H1 (cell line): ENCODE results near the gene ARFGEF3. TPM values are rescaled to one million over a fixed set of nuclear protein-coding genes. Genes with fewer than 3 reads are reported as not detected.

Source experiments
- CTCF ChIA-PET: fragments of 300-600 bp; sonication (Branson Sonifier 250); formaldehyde crosslinking; loops from one replicate; lab custom pipeline; 2021; ENCODE audit not compliant: partially characterized antibody; lab: Charles Lee
- POLR2A ChIA-PET: fragments of 300-600 bp; sonication (Branson Sonifier 250); formaldehyde crosslinking; loops from one replicate; lab custom pipeline; 2021; ENCODE audit warnings: inconsistent platforms; ENCODE audit not compliant: partially characterized antibody; lab: Charles Lee
- DNase-seq, 2 experiments: peaks; one replicate each; pipeline versions ENCODE4 v3.0.0 to v3.0.0-alpha.2; 2010 to 2022; ENCODE audit warnings: low spot score in 2 of 2, low read depth in 1 of 2, mixed read lengths in 1 of 2
- FAIRE-seq: peaks from 2 replicates; lab custom pipeline; 2011; peaks lifted over from hg19 to GRCh38; lab: Jason Lieb, UNC
- H2AFZ ChIP-seq: 2 replicates; pipeline ENCODE4 v1.8.1; 2012; ENCODE audit warnings: low read length, inconsistent platforms
- H2AK5ac ChIP-seq: 2 replicates; pipeline ENCODE4 v1.6.1; 2013; ENCODE audit warnings: low read depth, low read length
- H2BK120ac ChIP-seq: replicated peaks from 2 replicates; pipeline ENCODE3; 2013; ENCODE audit warnings: low read depth, low read length, inconsistent platforms
- H2BK12ac ChIP-seq: 2 replicates; pipeline ENCODE4 v1.6.1; 2013; ENCODE audit warnings: low read depth, low read length
- H2BK15ac ChIP-seq: 2 replicates; pipeline ENCODE4 v1.6.1; 2013; ENCODE audit warnings: low read length
- H2BK20ac ChIP-seq: 2 replicates; pipeline ENCODE4 v1.6.1; 2013; ENCODE audit warnings: low read length
- H2BK5ac ChIP-seq: 2 replicates; pipeline ENCODE4 v1.6.1; 2013; ENCODE audit warnings: low read depth, low read length
- H3K14ac ChIP-seq: 2 replicates; pipeline ENCODE4 v1.6.1; 2013; ENCODE audit warnings: inconsistent platforms; ENCODE audit not compliant: insufficient read length
- H3K18ac ChIP-seq: 2 replicates; pipeline ENCODE4 v1.6.1; 2013; ENCODE audit warnings: low read length; ENCODE audit errors: extremely low read depth
- H3K23ac ChIP-seq: 2 replicates; pipeline ENCODE4 v1.6.1; 2013; ENCODE audit warnings: inconsistent platforms; ENCODE audit not compliant: insufficient read length
- H3K23me2 ChIP-seq: 2 replicates; pipeline ENCODE4 v1.6.1; 2013; ENCODE audit warnings: low read depth, low read length
- H3K27ac ChIP-seq: 2 replicates; pipeline ENCODE4 v1.6.1; 2011; ENCODE audit warnings: low read depth, low read length, inconsistent platforms
- H3K27me3 ChIP-seq, 4 experiments: replicated peaks in 1 of 4; 1 replicate in 1 of 4; 2 replicates in 3 of 4; pipeline versions ENCODE4 v1.6.1 to v1.8.1; 2011 to 2013; ENCODE audit warnings: low read length in 3 of 4, mild to moderate bottlenecking in 3 of 4, inconsistent platforms in 2 of 4, mixed read lengths in 2 of 4, moderate library complexity in 1 of 4; ENCODE audit not compliant: control insufficient read depth in 3 of 4, insufficient read depth in 3 of 4; ENCODE audit errors: extremely low read depth in 1 of 4
- H3K36me3 ChIP-seq, 4 experiments: 2 replicates each; pipeline versions ENCODE4 v1.6.1 to v1.8.1; 2011 to 2013; ENCODE audit warnings: mild to moderate bottlenecking in 4 of 4, low read length in 3 of 4, moderate library complexity in 2 of 4, control low read depth in 1 of 4, inconsistent platforms in 1 of 4; ENCODE audit not compliant: insufficient read depth in 4 of 4, control insufficient read depth in 2 of 4
- H3K4ac ChIP-seq: replicated peaks from 2 replicates; pipeline ENCODE3; 2013; ENCODE audit warnings: low read length, low read depth, mixed read lengths, inconsistent platforms; ENCODE audit not compliant: insufficient read length
- H3K4me1 ChIP-seq, 4 experiments: replicated peaks in 1 of 4; 1 replicate in 1 of 4; 2 replicates in 3 of 4; pipeline versions ENCODE4 v1.6.1 to v1.8.1; 2011 to 2013; ENCODE audit warnings: low read length in 3 of 4, inconsistent platforms in 2 of 4, mixed read lengths in 1 of 4; ENCODE audit not compliant: insufficient read depth in 4 of 4, control insufficient read depth in 3 of 4
- H3K4me2 ChIP-seq, 2 experiments: 2 replicates each; pipeline versions ENCODE4 v1.6.1 to v1.8.1; 2011 to 2013; ENCODE audit warnings: low read depth in 2 of 2, low read length in 2 of 2, control low read depth in 1 of 2, inconsistent platforms in 1 of 2, mild to moderate bottlenecking in 1 of 2; ENCODE audit not compliant: insufficient read depth in 1 of 2
- H3K4me3 ChIP-seq, 4 experiments: fragments of 200-600, 300-600 bp in 1 of 4; sonication (generic), shearing (Covaris generic), sonication (Bioruptor Twin) in 1 of 4; 2 replicates each; pipeline versions ENCODE4 v1.5.1 to v1.8.1; 2011 to 2016; ENCODE audit warnings: low read length in 4 of 4, low read depth in 3 of 4, control low read depth in 2 of 4, inconsistent platforms in 2 of 4, mild to moderate bottlenecking in 2 of 4, mixed read lengths in 1 of 4, moderate library complexity in 1 of 4; ENCODE audit not compliant: insufficient read depth in 2 of 4; ENCODE audit errors: extremely low read depth in 1 of 4
- H3K56ac ChIP-seq: replicated peaks from 2 replicates; pipeline ENCODE3; 2013; ENCODE audit warnings: low read depth, mild to moderate bottlenecking, mixed read lengths, low read length, inconsistent platforms; ENCODE audit not compliant: insufficient read length
- H3K79me1 ChIP-seq: 2 replicates; pipeline ENCODE4 v1.6.1; 2013; ENCODE audit warnings: low read depth, low read length, control low read depth
- H3K79me2 ChIP-seq, 2 experiments: 2 replicates each; pipeline versions ENCODE4 v1.6.1 to v1.8.1; 2012 to 2013; ENCODE audit warnings: low read length in 2 of 2, mild to moderate bottlenecking in 2 of 2, inconsistent platforms in 1 of 2; ENCODE audit not compliant: insufficient read depth in 2 of 2, control insufficient read depth in 1 of 2
- H3K9ac ChIP-seq, 4 experiments: replicated peaks in 1 of 4; 1 replicate in 1 of 4; 2 replicates in 3 of 4; pipeline versions ENCODE4 v1.6.1 to v1.8.1; 2011 to 2013; ENCODE audit warnings: low read depth in 3 of 4, low read length in 3 of 4, control low read depth in 2 of 4, mild to moderate bottlenecking in 2 of 4, moderate library complexity in 2 of 4, inconsistent platforms in 1 of 4; ENCODE audit errors: extremely low read depth in 1 of 4
- H3K9me3 ChIP-seq, 2 experiments: 2 replicates each; pipeline versions ENCODE4 v1.6.1 to v1.8.1; 2012 to 2013; ENCODE audit warnings: mild to moderate bottlenecking in 2 of 2, moderate library complexity in 2 of 2, control low read depth in 1 of 2, inconsistent platforms in 1 of 2, low read depth in 1 of 2, low read length in 1 of 2, mixed read lengths in 1 of 2; ENCODE audit not compliant: insufficient read depth in 2 of 2
- H4K20me1 ChIP-seq, 2 experiments: replicated peaks in 1 of 2; 2 replicates each; pipeline versions ENCODE3 to v1.8.1; 2011 to 2013; ENCODE audit warnings: inconsistent platforms in 2 of 2, low read length in 2 of 2, mild to moderate bottlenecking in 1 of 2; ENCODE audit not compliant: insufficient read depth in 2 of 2, control insufficient read depth in 1 of 2
- H4K5ac ChIP-seq: 2 replicates; pipeline ENCODE4 v1.6.1; 2013; ENCODE audit warnings: low read length, low read depth, mixed read lengths, inconsistent platforms; ENCODE audit not compliant: insufficient read length
- H4K8ac ChIP-seq: 2 replicates; pipeline ENCODE4 v1.8.0; 2013; ENCODE audit warnings: mild to moderate bottlenecking, moderate library complexity, low read length, inconsistent platforms; ENCODE audit not compliant: insufficient read depth; ENCODE audit errors: extremely low read depth
- H4K91ac ChIP-seq: replicated peaks from 2 replicates; pipeline ENCODE3; 2013; ENCODE audit warnings: low read length, mixed read lengths, inconsistent platforms; ENCODE audit not compliant: insufficient read length
- CHD2 ChIP-seq: IDR thresholded peaks from 2 replicates; pipeline ENCODE4 v1.6.1; 2012; ENCODE audit warnings: low read length, improper control_type of control experiment
- EGR1 ChIP-seq: IDR thresholded peaks from 2 replicates; pipeline ENCODE4 v1.6.1; 2011; ENCODE audit warnings: low read depth, low read length, borderline replicate concordance
- FOSL1 ChIP-seq: IDR thresholded peaks from 2 replicates; pipeline ENCODE4 v1.6.1; 2011; ENCODE audit warnings: mild to moderate bottlenecking, low read depth, low read length, moderate library complexity; ENCODE audit not compliant: insufficient read depth
- GABPA ChIP-seq: IDR thresholded peaks from 2 replicates; pipeline ENCODE4 v1.6.1; 2011; ENCODE audit warnings: mild to moderate bottlenecking, low read length, moderate library complexity, borderline replicate concordance; ENCODE audit not compliant: insufficient read depth
- JUND ChIP-seq: IDR thresholded peaks from 2 replicates; pipeline ENCODE4 v1.6.1; 2011; ENCODE audit warnings: mild to moderate bottlenecking, improper control_type of control experiment, low read length
- MAFK ChIP-seq: IDR thresholded peaks from 2 replicates; pipeline ENCODE4 v1.6.1; 2012; ENCODE audit warnings: low read depth, mild to moderate bottlenecking, improper control_type of control experiment, low read length
- MAX ChIP-seq: IDR thresholded peaks from 2 replicates; pipeline ENCODE4 v1.6.1; 2012; ENCODE audit warnings: inconsistent platforms
- NRF1 ChIP-seq: IDR thresholded peaks from 2 replicates; pipeline ENCODE4 v1.6.1; 2011; ENCODE audit warnings: mild to moderate bottlenecking, low read depth, low read length, improper control_type of control experiment
- PHF8 ChIP-seq: fragments of 200-600 bp; sonication (generic); conservative IDR thresholded peaks from 2 replicates; pipeline ENCODE4 v1.7.1; 2012; ENCODE audit warnings: low read depth, mild to moderate bottlenecking, inconsistent platforms, low read length, moderate library complexity
- RAD21 ChIP-seq, 2 experiments: IDR thresholded peaks in 1 of 2; conservative IDR thresholded peaks in 1 of 2; 2 replicates each; pipeline ENCODE4 v1.6.1; 2011; ENCODE audit warnings: low read depth in 2 of 2, low read length in 2 of 2, improper control_type of control experiment in 1 of 2, inconsistent platforms in 1 of 2, mild to moderate bottlenecking in 1 of 2, moderate library complexity in 1 of 2
- SIRT6 ChIP-seq: IDR thresholded peaks from one replicate; pipeline ENCODE4 v1.7.1; 2012; ENCODE audit warnings: low read length, inconsistent platforms
- SIX5 ChIP-seq: IDR thresholded peaks from 2 replicates; pipeline ENCODE4 v1.6.1; 2011; ENCODE audit warnings: mild to moderate bottlenecking, low read depth, low read length
- TBP ChIP-seq: IDR thresholded peaks from 2 replicates; pipeline ENCODE4 v1.6.1; 2011; ENCODE audit warnings: low read depth, low read length, improper control_type of control experiment
- USF2 ChIP-seq: IDR thresholded peaks from 2 replicates; pipeline ENCODE4 v1.6.1; 2011; ENCODE audit warnings: low read length, improper control_type of control experiment
- WGBS, 2 experiments: shearing (Covaris generic) in 1 of 2; methylation state at CpG; one replicate each; pipeline versions ENCODE4 v1.1.6 to v1.1.7; 2013 to 2015; ENCODE audit warnings: low lambda C conversion rate in 2 of 2, mixed read lengths in 2 of 2, inconsistent platforms in 1 of 2, low coverage in 1 of 2, missing lambda C conversion rate in 1 of 2; ENCODE audit not compliant: insufficient replicate concordance in 2 of 2, insufficient coverage in 1 of 2, insufficient read length in 1 of 2; ENCODE audit errors: extremely low coverage in 1 of 2, missing lambda C conversion rate in 1 of 2; 5-methylcytosine and 5-hydroxymethylcytosine counted together
- polyA plus RNA-seq, 7 experiments: library from polyadenylated mRNA; depleted of rRNA in 3 of 7; stranded (reverse) in 5 of 7; unstranded in 2 of 7; fragments of >200 nt in 5 of 7; fragments of 200-250 nt in 2 of 7; gene quantifications; 1 replicate in 5 of 7; 2 replicates in 1 of 7; 4 replicates in 1 of 7; pipeline versions ENCODE4 v1.2.1 to v1.2.3, GENCODE V29; 2011 to 2013; ENCODE audit warnings: missing spikeins in 2 of 7, mixed read lengths in 2 of 7
- total RNA-seq: library from RNA; stranded (reverse); fragmentation: NEBNext Ultra II Directional; extraction: Animal tissue kit (Norgen Biotek cat#: 25700); gene quantifications from 2 replicates; pipeline ENCODE4 v1.2.1, GENCODE V29; 2021

ARFGEF3 gene
- total and polyA plus RNA-seq, 2 of the 8 experiments (the other 6 are each of a cell fraction or from before 2014, with no cell fraction given) = 5.8 to 23.2 TPM

GRCh38 chr6:138357928-138358327 is 196.2 kb downstream of the ARFGEF3 start:
- ChIA-PET POLR2A (no interaction called here), CTCF (interaction anchor here (1.5 to 1.8 kb wide), 2 partner anchors 68 to 71 kb away, joined by 3 to 4 read pairs; no protein-coding TSS in a partner anchor)
- 95% methylated on average over 1 of the region's 1 CpG; no CpG with 5 or more reads in 1 of the 2 experiments for WGBS, 2 experiments
- Histone ChIP-seq H3K9ac (no peak overlapping the region), H3K27me3 (no peaks in the 10 kb centered on the region), H3K36me3 (no peaks in the 10 kb centered on the region), H2BK12ac (no peak overlapping the region), H2BK15ac (no peak overlapping the region), H3K14ac (no peak overlapping the region), H3K56ac (no peak overlapping the region), H2BK5ac (no peak overlapping the region), H3K4me2 (no peak overlapping the region), H4K8ac (no peak overlapping the region), H3K23ac (no peak overlapping the region), H3K4ac (no peak overlapping the region), H4K5ac (no peak overlapping the region), H2BK120ac (no peak overlapping the region), H3K27ac (no peak overlapping the region), H3K4me3 (no peak overlapping the region), H3K79me1 (no peaks in the 10 kb centered on the region), H3K9me3 (no peaks in the 10 kb centered on the region), H3K18ac (no peak overlapping the region), H2AK5ac (no peak overlapping the region), H2BK20ac (no peak overlapping the region), H4K91ac (no peak overlapping the region), H4K20me1 (no peaks in the 10 kb centered on the region), H3K4me1 (no peaks in the 10 kb centered on the region), H3K23me2 (no peaks in the 10 kb centered on the region), H3K79me2 (no peaks in the 10 kb centered on the region), H2AFZ (no peak overlapping the region)
- FAIRE-seq (no peak), DNase-seq (no peak)
- TF ChIP-seq CHD2 = no peak
- TF ChIP-seq GABPA = no peak
- no peak for TF ChIP-seq MAX
- TF ChIP-seq FOSL1 = no peak
- no peak for TF ChIP-seq TBP
- no peak for TF ChIP-seq NRF1
- TF ChIP-seq JUND = no peak
- TF ChIP-seq RAD21 (IDR thresholded peaks at IDR 0.05 in 1 of 2, conservative IDR thresholded peaks at IDR 0.05 in 1 of 2; ENCODE audit: low read depth in 2 of 2, low read length in 2 of 2) = no peak
- TF ChIP-seq PHF8 = no peak
- TF ChIP-seq SIX5 = no peak
- TF ChIP-seq EGR1 = no peak
- no peak for TF ChIP-seq MAFK
- TF ChIP-seq SIRT6 = no peak
- no peak for TF ChIP-seq USF2
